Brain microvascular endothelial cell (primary cell): Measurements from ENCODE around the gene PDE3B.
"Not testable (repeated sequence)": the region's sequence is repeated elsewhere in the genome, so short reads cannot be mapped to it uniquely, and the experiment has no call there.

ENCODE experiments used
- DNase-seq: peaks from one replicate; pipeline ENCODE4 v3.0.0-alpha.2; 2020
- H3K27ac ChIP-seq: fragments of 250-450 bp; sonication (Bioruptor Pico); 2 replicates; pipeline ENCODE4 v1.5.1; 2020; ENCODE audit warnings: mild to moderate bottlenecking, moderate library complexity
- H3K27me3 ChIP-seq: fragments of 250-450 bp; sonication (Bioruptor Pico); replicated peaks from 2 replicates; pipeline ENCODE4 v1.5.1; 2020; ENCODE audit warnings: mild to moderate bottlenecking
- H3K36me3 ChIP-seq: fragments of 250-450 bp; sonication (Bioruptor Pico); replicated peaks from 2 replicates; pipeline ENCODE4 v1.5.1; 2020; ENCODE audit warnings: mild to moderate bottlenecking
- H3K4me3 ChIP-seq: 2 replicates; pipeline ENCODE4 v1.5.1; 2011; ENCODE audit warnings: low read depth, mild to moderate bottlenecking, control low read depth, low read length, moderate library complexity
- in situ Hi-C: cut with HindIII; loops from 2 replicates; pipeline ENCODE4 v1.10.0; 2017; ENCODE audit warnings: low sequenced_read_pairs, low pct_ligation_motif_present
- TF ChIP-seq, protein P1 (sequence below): IDR thresholded peaks from 2 replicates; pipeline ENCODE4 v1.5.1; 2011; ENCODE audit warnings: low read depth, mild to moderate bottlenecking, moderate library complexity, low read length, control low read depth, inconsistent platforms; ENCODE audit errors: missing control alignments

The PDE3B gene

DNA sequence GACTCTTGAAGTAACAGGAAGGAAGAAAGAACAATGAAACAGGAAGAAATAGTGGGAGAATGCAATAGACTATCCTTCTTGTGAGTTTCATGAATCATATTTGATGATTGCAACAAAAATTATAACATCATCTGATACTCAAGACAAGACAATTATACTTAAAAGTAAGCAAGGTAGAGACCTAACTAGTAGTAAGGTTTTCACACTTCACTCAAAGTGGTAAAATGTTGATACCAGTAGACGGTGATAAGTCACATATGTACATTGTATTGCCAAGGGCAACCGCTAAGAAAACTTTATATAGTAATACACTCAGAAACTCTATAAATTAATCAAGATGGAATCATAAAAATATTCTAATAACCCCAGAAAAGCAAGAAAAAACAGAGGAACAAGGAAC lies 140.6 kb downstream of the PDE3B start:
- TF ChIP-seq, protein P1, sequence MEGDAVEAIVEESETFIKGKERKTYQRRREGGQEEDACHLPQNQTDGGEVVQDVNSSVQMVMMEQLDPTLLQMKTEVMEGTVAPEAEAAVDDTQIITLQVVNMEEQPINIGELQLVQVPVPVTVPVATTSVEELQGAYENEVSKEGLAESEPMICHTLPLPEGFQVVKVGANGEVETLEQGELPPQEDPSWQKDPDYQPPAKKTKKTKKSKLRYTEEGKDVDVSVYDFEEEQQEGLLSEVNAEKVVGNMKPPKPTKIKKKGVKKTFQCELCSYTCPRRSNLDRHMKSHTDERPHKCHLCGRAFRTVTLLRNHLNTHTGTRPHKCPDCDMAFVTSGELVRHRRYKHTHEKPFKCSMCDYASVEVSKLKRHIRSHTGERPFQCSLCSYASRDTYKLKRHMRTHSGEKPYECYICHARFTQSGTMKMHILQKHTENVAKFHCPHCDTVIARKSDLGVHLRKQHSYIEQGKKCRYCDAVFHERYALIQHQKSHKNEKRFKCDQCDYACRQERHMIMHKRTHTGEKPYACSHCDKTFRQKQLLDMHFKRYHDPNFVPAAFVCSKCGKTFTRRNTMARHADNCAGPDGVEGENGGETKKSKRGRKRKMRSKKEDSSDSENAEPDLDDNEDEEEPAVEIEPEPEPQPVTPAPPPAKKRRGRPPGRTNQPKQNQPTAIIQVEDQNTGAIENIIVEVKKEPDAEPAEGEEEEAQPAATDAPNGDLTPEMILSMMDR: no peak
- Histone ChIP-seq H3K4me3 (no peak overlapping the region), H3K27ac (no peak overlapping the region), H3K27me3 (no peaks in the 10 kb centered on the region), H3K36me3 (no peaks in the 10 kb centered on the region)
- DNase-seq: no peak
- in situ Hi-C loops: no loop called here

DNA sequence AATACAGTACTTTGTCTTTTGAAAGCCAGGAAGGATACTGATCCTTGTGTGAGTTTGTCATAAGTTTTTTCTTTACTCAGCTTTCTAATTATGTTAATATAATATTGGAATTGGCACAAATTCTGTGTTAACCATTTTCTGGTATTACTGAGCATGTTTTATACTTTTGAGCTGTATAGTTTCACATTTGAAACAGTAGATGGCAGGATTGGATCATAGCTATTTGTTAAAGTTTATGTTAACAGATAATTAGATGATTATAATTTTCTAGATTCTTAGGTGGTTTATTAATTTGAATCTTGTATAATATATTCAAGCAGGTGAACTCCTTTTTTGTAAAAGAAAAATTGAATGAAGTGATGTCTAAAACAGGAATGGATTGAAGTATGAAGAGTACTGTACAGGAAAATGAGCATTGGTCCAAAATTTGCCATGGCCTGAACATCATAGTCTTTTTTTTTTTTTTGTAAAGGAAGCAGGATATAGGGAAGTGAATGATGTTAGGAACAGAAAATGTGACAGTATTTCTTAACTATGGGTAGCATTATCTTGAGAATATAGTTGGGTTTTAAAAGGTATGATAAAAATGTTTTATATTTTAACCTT lies 146.4 kb downstream of the PDE3B start:
- no peak for DNase-seq

DNA sequence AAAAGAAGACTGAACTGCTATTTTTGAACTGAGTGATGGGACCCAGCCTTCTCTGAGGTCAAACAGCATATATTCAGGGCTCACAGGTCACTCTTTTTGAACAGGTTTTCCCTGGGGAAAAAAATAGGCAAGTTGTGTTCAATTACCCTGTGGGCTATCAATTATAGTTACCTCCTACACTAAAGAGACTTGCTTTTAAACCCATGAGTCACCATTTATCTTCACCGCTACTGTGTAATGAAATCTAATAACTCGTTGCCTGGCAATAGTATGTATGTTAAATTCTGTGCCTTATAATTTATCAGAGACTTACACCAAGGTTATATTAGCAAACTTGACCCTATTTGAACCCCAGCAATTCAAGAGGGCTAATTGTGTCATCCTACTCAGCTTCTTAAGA lies 149.9 kb downstream of the PDE3B start:
- no peak overlapping the region for H3K4me3 ChIP-seq
- no peaks in the 10 kb centered on the region for H3K27me3 ChIP-seq
- TF ChIP-seq, protein P1: no peak
- H3K36me3 ChIP-seq: no peaks in the 10 kb centered on the region
- in situ Hi-C loops: no loop called here
- no peak for DNase-seq
- no peak overlapping the region for H3K27ac ChIP-seq

More for the DNA sequence above, 146.4 kb downstream of the PDE3B start:
- Histone ChIP-seq H3K27me3 (no peaks in the 10 kb centered on the region), H3K36me3 (no peaks in the 10 kb centered on the region), H3K27ac (no peak overlapping the region), H3K4me3 (no peak overlapping the region)
- in situ Hi-C loops: no loop called here
- TF ChIP-seq, protein P1: peak; percentile 26

DNA sequence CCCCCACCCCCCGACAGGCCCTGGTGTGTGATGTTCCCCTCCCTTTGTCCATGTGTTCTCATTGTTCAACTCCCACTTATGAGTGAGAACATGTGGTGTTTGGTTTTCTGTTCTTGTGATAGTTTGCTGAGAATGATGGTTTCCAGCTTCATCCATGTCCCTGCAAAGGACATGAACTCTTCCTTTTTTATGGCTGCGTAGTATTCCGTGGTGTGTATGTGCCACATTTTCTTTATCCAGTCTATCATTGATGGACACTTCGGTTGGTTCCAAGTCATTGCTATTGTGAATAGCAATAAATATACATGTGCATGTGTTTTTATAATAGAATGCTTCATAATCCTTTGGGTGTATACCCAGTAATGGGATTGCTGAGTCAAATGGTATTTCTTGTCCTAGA lies 152.4 kb downstream of the PDE3B start:
- H3K27ac ChIP-seq, H3K27me3 ChIP-seq, H3K36me3 ChIP-seq, DNase-seq, H3K4me3 ChIP-seq, in situ Hi-C loops: not testable (repeated sequence)

DNA sequence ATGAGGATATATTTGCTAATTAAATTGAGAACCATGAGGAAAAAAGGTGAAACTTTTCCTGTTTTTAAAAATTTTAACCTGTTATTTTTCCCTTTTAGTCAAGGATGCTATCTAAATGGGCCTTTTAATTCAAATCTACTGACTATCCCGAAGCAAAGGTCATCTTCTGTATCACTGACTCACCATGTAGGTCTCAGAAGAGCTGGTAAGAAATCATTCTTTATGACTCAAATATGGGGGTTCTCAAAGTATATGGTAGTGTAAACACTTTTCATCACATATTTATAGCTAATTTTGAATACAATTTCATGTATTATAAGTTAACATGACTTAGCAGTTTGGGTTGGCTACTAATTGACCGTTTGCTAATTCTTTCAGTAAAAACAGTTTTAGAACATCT lies 160.2 kb downstream of the PDE3B start:
- Histone ChIP-seq H3K27ac (no peak overlapping the region), H3K27me3 (no peaks in the 10 kb centered on the region), H3K4me3 (no peak overlapping the region), H3K36me3 (no peaks in the 10 kb centered on the region)
- in situ Hi-C loops: no loop called here
- TF ChIP-seq, protein P1: no peak
- DNase-seq: no peak

DNA sequence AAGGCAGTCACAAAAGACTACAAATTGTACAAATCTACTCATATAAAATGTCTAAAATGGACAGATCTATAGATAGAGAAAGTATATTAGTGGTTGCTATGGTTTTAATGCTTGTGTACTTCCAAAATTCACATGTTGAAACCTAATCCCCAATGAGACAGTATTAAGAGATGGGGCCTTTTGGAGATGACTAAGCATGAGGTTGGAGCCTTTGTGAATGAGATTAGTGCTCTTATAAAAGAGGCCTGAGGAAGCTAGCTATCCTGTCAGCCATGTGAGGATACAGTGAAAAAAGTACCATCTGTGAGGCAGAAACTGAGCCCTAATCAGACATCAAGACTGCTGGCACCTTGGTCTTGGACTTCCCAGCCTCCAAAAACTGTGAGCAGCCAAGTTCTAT lies 165.9 kb downstream of the PDE3B start:
- in situ Hi-C loops: no loop called here
- no peak overlapping the region for H3K4me3 ChIP-seq
- H3K27ac ChIP-seq: no peak overlapping the region
- TF ChIP-seq, protein P1: no peak
- H3K36me3 ChIP-seq: no peaks in the 10 kb centered on the region
- DNase-seq: no peak
- no peaks in the 10 kb centered on the region for H3K27me3 ChIP-seq
